Effector memory CD4-positive, alpha-beta T cell (primary cell): ENCODE measurements around the gene CLPSL2.

Experiments
- DNase-seq, 3 donors: peaks; one replicate each; pipeline ENCODE4 v3.0.0-alpha.2; 2020
- H3K27ac ChIP-seq: 2 replicates; pipeline ENCODE4 v1.7.0; 2013; ENCODE audit warnings: mild to moderate bottlenecking, low read length, moderate library complexity; ENCODE audit not compliant: insufficient read depth, poor library complexity, severe bottlenecking
- H3K27me3 ChIP-seq: replicated peaks from 2 replicates; pipeline ENCODE4 v1.7.0; 2013; ENCODE audit warnings: mild to moderate bottlenecking, low read length; ENCODE audit not compliant: insufficient read depth, control insufficient read depth, poor library complexity, severe bottlenecking
- H3K36me3 ChIP-seq: 2 replicates; pipeline ENCODE4 v1.7.0; 2013; ENCODE audit warnings: mild to moderate bottlenecking, low read length, moderate library complexity; ENCODE audit not compliant: control insufficient read depth, insufficient read depth
- H3K4me1 ChIP-seq: 2 replicates; pipeline ENCODE4 v1.7.0; 2013; ENCODE audit warnings: low read length, mild to moderate bottlenecking; ENCODE audit not compliant: control insufficient read depth, insufficient read depth, poor library complexity, severe bottlenecking
- H3K4me3 ChIP-seq: 2 replicates; pipeline ENCODE4 v1.7.0; 2013; ENCODE audit warnings: low read length, low read depth, mild to moderate bottlenecking; ENCODE audit not compliant: insufficient read depth, poor library complexity, severe bottlenecking
- H3K9me3 ChIP-seq: 2 replicates; pipeline ENCODE4 v1.7.0; 2013; ENCODE audit warnings: mild to moderate bottlenecking, low read length, moderate library complexity; ENCODE audit not compliant: control insufficient read depth
- total RNA-seq, 3 donors: gene quantifications; one replicate each; lab custom pipeline; 2026; lab: John Stamatoyannopoulos, UW

CLPSL2 gene, protein sequence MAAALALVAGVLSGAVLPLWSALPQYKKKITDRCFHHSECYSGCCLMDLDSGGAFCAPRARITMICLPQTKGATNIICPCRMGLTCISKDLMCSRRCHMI
- 0 reads per million in 3 donors for total RNA-seq

DNA sequence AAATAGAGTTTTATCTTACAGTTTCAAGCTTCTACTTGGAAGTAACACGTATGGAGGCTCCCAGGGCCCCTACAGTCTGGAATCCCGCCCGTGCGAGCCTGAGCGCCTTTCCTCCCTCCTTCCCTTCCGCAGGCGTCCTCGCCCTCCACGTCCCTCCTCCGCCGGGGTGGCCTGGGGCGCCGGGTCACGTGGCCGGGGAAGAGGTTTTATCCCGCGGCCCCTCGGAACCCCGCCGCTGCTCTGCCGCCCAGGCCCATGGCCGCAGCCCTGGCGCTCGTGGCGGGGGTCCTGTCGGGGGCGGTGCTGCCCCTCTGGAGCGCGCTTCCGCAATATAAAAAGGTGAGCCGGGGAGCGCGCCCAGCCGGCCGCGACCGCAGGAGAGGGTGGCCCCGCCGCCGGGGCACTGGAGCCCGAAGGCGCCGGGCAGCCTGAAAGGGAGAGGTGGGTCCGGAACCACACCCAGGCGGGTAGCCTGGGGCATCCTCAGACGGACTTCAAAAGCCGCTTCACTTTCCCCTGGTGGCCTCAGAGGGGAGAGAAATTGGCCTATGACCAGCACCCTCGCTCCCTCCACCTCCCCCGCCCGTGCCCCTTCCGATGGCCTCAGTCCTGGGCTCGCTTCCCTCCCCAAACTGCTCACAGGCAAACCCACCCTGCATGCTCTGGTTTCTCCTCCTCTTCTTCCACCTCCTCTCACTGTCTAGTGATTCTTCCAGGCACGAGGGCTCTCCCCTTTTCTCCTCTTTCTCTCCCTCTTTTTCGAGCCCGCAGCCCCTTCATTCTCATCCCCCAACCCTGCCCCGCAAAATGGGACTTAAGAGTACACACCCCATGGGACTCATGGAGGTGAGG, at the start of gene CLPSL2:
CLPSL2 (plus strand) TSS at position 235 of the 852 bp plus-strand sequence; CDS start at position 256, 21 bp downstream.
- Histone ChIP-seq H3K9me3 (no peaks in the 10 kb centered on the region), H3K36me3 (no peaks in the 10 kb centered on the region), H3K27me3 (peaks cover 18% of the 10 kb centered on the region), H3K27ac (no peak within 1 kb of the TSS), H3K4me1 (peaks cover 7% of the 10 kb centered on the region), H3K4me3 (peak within 1 kb of the TSS; percentile 53)
- DNase-seq: no peak

DNA sequence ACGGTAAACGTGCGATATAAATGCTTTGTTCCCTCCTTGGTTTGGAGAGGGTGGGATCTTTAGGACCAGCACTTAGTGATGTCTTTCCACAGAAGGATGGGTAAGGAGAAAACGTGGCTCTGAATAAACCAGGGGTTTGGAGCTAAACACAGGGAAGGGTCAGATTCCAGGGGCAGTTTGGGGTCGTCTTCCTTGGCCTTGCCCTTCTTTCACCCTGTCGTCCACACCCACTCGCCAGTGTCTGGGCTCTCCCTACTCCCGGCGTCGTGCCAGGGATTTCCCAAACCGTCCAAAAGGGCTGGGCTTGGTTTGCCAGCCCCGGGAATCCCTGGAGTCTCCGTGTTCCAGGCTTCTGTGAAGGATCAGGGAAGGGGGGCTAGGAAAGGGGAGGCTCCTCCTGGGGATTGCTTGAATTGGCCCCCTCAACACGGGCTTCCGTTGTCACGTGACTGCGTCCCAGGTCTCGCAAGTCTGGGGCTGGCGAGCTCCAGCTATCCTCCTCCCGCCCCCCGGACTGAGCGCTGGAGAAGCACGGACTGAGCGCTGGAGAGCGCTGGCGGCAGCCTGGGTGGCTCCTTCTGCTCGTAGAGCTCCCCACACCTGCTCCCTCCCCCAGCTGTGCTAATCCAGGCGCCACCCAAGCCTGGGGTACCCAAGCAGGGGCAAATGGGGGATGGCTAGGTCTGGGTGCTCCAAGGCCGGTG, 49.0 kb upstream of the CLPSL2 start:
- H3K36me3 ChIP-seq: no peaks in the 10 kb centered on the region
- no peak for DNase-seq
- H3K9me3 ChIP-seq: no peaks in the 10 kb centered on the region
- peak overlapping the region; percentile 75 for H3K27ac ChIP-seq
- H3K4me1 ChIP-seq: peaks cover 70% of the 10 kb centered on the region
- peak overlapping the region; percentile 44 for H3K4me3 ChIP-seq
- no peaks in the 10 kb centered on the region for H3K27me3 ChIP-seq

DNA sequence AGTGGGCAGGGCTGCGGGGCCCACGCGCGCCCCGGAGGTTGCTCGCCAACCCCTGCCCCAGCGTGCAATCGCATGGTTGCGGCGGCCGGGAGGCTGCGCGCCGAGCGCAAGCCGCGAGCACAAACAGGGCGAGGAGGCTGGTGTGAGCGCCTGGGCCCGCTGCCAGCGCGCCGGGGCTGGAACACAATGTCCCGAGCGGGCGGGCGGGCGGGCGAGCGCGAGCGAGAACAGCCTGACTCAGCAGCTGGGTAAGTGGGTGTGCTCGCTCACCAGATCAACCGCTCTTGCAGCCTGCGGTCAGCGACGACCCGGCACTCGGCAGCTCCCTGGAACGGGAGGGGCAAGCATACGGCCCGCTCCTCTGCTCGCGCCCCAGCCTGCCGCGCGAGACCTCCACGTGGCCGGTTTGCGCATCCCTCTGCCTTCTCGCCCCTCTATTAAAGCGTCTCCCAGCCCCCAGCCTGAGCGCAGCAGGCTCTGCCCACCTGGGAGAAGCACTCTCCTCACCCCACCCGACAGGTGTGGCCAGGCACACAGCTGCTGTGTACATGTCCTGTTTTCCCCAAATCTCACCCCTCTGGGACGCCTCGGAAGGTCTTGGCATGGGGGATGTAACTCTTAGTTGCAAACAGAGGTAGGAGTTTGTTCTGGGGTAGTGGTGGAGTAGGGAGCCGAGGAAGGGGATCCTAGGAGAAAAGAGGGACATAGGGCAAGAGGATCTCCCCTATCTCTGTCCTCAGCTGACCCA, 48.3 kb upstream of the CLPSL2 start:
- Histone ChIP-seq H3K4me1 (peaks cover 77% of the 10 kb centered on the region), H3K9me3 (no peaks in the 10 kb centered on the region), H3K4me3 (peak overlapping the region; percentile 44), H3K27me3 (no peaks in the 10 kb centered on the region), H3K27ac (peak overlapping the region; percentile 77), H3K36me3 (no peaks in the 10 kb centered on the region)
- peak; percentile 83 to 85 (median 83) for DNase-seq

DNA sequence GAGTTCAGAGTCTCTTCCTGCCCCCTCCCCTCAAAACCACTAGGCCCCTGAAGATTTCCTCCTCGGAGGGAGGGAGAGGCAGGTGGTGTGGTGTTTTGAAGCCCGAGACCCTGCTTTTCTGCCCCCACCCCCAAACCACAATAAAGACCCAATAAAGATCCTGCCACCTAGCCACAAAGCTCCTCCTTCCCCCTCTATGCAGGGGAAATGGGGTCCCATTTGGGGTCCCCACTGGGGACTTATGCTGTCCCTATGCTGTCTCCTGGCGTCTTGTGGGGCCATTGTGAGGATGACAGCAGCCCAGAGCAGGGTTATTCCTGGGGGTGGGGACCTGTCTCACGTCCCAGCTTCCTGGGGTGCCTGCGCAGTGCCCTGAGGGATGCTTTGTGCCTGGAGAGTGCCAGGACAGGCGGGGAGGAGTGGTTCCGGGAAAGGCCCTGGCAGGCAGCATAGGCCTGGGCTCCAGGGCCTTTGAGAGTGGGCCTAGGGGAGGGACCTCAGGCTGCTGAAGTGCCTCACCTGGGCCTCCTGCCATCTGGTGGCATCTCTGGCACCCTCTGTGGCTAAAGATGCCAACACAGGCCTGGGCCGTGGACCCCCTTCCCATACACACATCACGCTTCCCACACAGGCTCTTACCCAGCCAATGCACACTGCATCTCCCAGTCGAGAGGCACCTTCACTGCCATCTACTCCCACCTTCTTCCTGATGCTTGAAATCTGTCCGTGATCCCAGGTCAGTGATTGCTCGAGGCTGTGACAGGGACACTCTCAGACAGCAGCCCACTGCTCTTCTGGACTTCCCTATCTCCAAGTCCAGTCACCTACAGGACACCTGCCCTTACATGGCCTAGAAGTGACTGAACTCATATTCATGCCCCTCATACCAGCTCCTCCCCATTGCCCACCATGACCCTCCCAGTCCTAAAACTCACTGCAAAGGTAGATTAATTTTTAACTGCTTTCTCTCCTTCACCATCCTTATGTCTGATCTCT, 47.4 kb upstream of the CLPSL2 start:
- H3K36me3 ChIP-seq: no peaks in the 10 kb centered on the region
- H3K4me3 ChIP-seq: peak overlapping the region; percentile 5
- H3K27me3 ChIP-seq: no peaks in the 10 kb centered on the region
- H3K27ac ChIP-seq: peak overlapping the region; percentile 77
- DNase-seq: no peak
- H3K4me1 ChIP-seq: peaks cover 78% of the 10 kb centered on the region
- H3K9me3 ChIP-seq: no peaks in the 10 kb centered on the region

DNA sequence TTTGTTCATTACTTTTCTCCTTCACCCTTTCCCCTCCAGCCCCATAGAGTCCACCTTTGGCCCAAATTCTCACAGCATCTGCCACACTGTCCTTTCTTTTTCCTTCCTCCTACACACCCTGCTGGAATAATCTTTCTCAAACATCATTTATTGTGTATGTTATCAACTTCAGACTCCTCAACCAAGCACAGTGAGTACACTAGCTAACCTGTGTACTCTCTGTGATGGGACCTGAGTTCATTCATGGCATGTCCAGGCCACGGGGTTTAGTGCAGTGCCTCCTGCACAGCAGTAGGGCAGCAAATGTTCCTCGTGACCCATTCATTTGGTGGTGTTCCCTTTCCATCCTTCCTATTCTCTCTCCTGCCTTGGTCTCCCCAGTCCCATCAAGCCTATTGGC, 46.7 kb upstream of the CLPSL2 start:
- no peak overlapping the region for H3K4me3 ChIP-seq
- no peaks in the 10 kb centered on the region for H3K27me3 ChIP-seq
- H3K27ac ChIP-seq: peak overlapping the region; percentile 44
- H3K9me3 ChIP-seq: no peaks in the 10 kb centered on the region
- peaks cover 74% of the 10 kb centered on the region for H3K4me1 ChIP-seq
- H3K36me3 ChIP-seq: no peaks in the 10 kb centered on the region
- DNase-seq: no peak

DNA sequence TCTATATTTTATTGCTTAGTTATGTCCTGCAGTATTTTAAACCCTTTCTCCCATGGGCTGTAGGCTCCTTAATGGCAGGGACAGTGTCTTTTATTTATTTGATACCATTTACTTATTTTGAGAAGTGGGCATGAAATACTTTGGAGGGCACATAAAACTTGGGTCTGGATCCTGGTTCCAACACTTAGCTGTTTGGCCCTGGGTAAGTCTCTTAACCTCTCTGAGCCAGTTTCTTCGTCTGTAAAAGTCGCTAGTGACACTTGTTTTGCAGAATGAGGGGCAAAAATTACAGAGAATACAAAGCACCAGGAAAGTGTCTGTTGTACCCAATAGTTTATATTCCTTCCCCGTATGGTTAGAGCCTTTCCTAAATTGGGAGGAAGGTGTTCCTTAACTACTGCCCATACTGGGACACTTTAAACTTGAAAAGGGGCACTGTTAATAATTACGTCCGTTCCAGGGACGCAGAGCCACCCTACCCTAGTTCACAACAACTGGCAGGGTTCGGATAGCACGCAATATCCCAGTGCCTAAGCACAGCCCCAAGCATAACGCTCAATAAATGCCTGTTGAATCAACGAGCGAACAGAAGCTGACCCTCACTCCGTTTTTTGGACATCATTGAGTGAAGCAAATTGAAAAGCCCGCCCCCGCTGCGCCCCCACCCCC, 45.5 kb upstream of the CLPSL2 start:
- peaks cover 73% of the 10 kb centered on the region for H3K4me1 ChIP-seq

DNA sequence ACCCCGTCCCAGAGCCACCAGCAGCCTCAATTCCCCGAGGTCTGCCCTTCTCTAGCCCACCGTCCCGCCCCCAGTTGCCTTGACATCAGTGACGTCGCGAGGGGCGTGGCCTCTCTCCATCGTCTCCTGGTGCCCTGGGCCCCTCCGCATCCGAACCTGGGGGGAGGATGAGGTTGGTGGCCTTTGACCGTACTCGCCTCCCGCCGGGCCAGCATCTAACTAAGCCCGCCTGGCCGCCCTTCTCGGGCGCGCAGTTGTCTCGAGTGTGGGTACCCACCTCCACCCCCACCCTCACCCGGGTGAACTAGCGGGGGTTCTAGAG, 45.0 kb upstream of the CLPSL2 start:
- DNase-seq: peak; percentile 79 to 86 (median 81)
- H3K4me1 ChIP-seq: peaks cover 73% of the 10 kb centered on the region
- peak overlapping the region; percentile 98 for H3K27ac ChIP-seq
- no peaks in the 10 kb centered on the region for H3K9me3 ChIP-seq
- H3K4me3 ChIP-seq: peak overlapping the region; percentile 87
- no peaks in the 10 kb centered on the region for H3K27me3 ChIP-seq
- H3K36me3 ChIP-seq: no peaks in the 10 kb centered on the region

More for the DNA sequence above, 45.5 kb upstream of the CLPSL2 start:
- no peak for DNase-seq
- peak overlapping the region; percentile 98 for H3K27ac ChIP-seq
- H3K27me3 ChIP-seq: no peaks in the 10 kb centered on the region
- peak overlapping the region; percentile 13 for H3K4me3 ChIP-seq
- no peaks in the 10 kb centered on the region for H3K36me3 ChIP-seq
- H3K9me3 ChIP-seq: no peaks in the 10 kb centered on the region

DNA sequence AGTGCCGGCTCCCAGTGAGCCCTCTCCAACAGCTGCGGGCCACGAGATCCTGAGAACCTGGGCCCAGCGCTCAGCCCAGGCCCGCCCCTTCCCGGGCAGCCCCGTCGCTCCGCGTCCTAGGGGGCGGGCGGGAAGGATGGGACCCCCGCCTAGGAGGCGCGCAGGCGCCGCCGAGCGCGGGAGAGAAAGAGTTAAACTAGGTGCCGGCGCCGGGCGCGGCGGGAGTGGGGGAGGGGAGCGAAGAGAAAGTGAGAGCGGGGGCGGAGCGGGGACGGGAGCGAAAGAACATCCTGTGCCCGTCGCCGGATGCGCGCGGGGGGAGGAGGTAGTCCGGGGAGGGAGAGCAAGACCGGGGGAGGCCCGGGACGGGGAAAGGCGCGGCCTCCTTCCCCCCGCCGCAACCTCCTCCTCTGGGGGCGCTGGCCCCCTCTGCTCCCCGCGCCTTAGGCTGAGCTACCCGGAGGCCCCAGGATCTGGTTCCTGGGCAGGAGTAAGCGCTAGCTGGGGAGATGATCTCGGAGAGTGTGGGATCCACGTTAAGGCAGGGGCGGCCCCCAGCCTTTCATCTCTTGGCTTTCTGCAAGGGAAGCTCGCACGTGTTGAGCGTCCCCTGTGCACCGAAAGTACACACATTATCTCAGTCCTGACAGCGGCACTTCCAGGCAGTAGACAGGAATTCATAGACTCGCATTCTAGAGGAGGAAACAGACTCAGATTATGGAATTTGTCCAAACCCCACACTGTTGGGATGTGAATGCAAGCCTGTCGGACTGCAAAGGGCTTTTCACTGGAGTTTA, 44.5 kb upstream of the CLPSL2 start:
- DNase-seq: peak; percentile 82 to 87 (median 83)
- H3K4me1 ChIP-seq: peaks cover 69% of the 10 kb centered on the region
- H3K27ac ChIP-seq: peak overlapping the region; percentile 98
- no peaks in the 10 kb centered on the region for H3K27me3 ChIP-seq
- H3K36me3 ChIP-seq: no peaks in the 10 kb centered on the region
- no peaks in the 10 kb centered on the region for H3K9me3 ChIP-seq
- H3K4me3 ChIP-seq: peak overlapping the region; percentile 87
